Hepatocyte (in vitro differentiated cells): ENCODE data around the gene ADORA1.

Experiments used
- CTCF ChIP-seq: fragments of 200-600 bp; sonication (generic); IDR thresholded peaks from 2 replicates; pipeline ENCODE4 v1.5.1; 2016; ENCODE audit warnings: antibody characterized with exemption, mild to moderate bottlenecking; ENCODE audit not compliant: poor library complexity
- EZH2phosphoT487 ChIP-seq: fragments of 200-600 bp; sonication (generic); IDR thresholded peaks from one replicate; pipeline ENCODE4 v1.6.1; 2018; ENCODE audit warnings: antibody characterized with exemption, mild to moderate bottlenecking, low read depth, moderate library complexity; ENCODE audit not compliant: unreplicated experiment, severe bottlenecking

GRCh38 chr1:203137324-203137723 is 9.8 kb downstream of the ADORA1 start:
- no peak for TF ChIP-seq EZH2phosphoT487
- no peak for TF ChIP-seq CTCF
